ENCODE measurements around the gene TMEM109.

Gene TMEM109

GRCh38 chr11:60919956-60920355, 6.0 kb downstream of the TMEM109 start:
- ATAC-seq = no peak
- TF ChIP-seq RARB (CRISPR knock-in tag; IDR thresholded peaks at IDR 0.05) (no peak), CSDC2 (CRISPR knock-in tag; IDR thresholded peaks at IDR 0.05) (no peak), ISL1 (CRISPR knock-in tag; IDR thresholded peaks at IDR 0.05) (no peak), TOX (CRISPR knock-in tag; IDR thresholded peaks at IDR 0.05; ENCODE audit: borderline replicate concordance) (no peak), ZC3H10 (CRISPR knock-in tag; IDR thresholded peaks at IDR 0.05) (no peak), POU6F1 (CRISPR knock-in tag; IDR thresholded peaks at IDR 0.05; ENCODE audit: borderline replicate concordance, low read depth) (no peak), TCF4 (CRISPR knock-in tag; IDR thresholded peaks at IDR 0.05; ENCODE audit: borderline replicate concordance) (no peak)
- TF ChIP-seq, protein P1, sequence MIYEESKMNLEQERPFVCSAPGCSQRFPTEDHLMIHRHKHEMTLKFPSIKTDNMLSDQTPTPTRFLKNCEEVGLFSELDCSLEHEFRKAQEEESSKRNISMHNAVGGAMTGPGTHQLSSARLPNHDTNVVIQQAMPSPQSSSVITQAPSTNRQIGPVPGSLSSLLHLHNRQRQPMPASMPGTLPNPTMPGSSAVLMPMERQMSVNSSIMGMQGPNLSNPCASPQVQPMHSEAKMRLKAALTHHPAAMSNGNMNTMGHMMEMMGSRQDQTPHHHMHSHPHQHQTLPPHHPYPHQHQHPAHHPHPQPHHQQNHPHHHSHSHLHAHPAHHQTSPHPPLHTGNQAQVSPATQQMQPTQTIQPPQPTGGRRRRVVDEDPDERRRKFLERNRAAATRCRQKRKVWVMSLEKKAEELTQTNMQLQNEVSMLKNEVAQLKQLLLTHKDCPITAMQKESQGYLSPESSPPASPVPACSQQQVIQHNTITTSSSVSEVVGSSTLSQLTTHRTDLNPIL (CRISPR knock-in tag; IDR thresholded peaks at IDR 0.05; ENCODE audit: low read depth) = no peak

GRCh38 chr11:60921259-60921658, 7.3 kb downstream of the TMEM109 start:
- ATAC-seq = no peak
- TF ChIP-seq RARB (CRISPR knock-in tag; IDR thresholded peaks at IDR 0.05) (no peak), BACH2 (CRISPR knock-in tag; IDR thresholded peaks at IDR 0.05; ENCODE audit: borderline replicate concordance) (no peak), ARNTL (CRISPR knock-in tag; IDR thresholded peaks at IDR 0.05; ENCODE audit: borderline replicate concordance, low read depth) (no peak), CSDC2 (CRISPR knock-in tag; IDR thresholded peaks at IDR 0.05) (no peak), PPARA (CRISPR knock-in tag; IDR thresholded peaks at IDR 0.05; ENCODE audit: borderline replicate concordance) (no peak), SNAI2 (CRISPR knock-in tag; IDR thresholded peaks at IDR 0.05) (no peak), TCF4 (CRISPR knock-in tag; IDR thresholded peaks at IDR 0.05; ENCODE audit: borderline replicate concordance) (no peak), GLIS3 (CRISPR knock-in tag; IDR thresholded peaks at IDR 0.05) (no peak), ZNF565 (CRISPR knock-in tag; conservative IDR thresholded peaks at IDR 0.05; ENCODE audit: low read depth) (no peak), TOX (CRISPR knock-in tag; IDR thresholded peaks at IDR 0.05; ENCODE audit: borderline replicate concordance) (no peak), TSHZ2 (CRISPR knock-in tag; IDR thresholded peaks at IDR 0.05) (no peak), ZNF8 (CRISPR knock-in tag; IDR thresholded peaks at IDR 0.05) (no peak), POU6F1 (CRISPR knock-in tag; IDR thresholded peaks at IDR 0.05; ENCODE audit: borderline replicate concordance, low read depth) (no peak), ZC3H10 (CRISPR knock-in tag; IDR thresholded peaks at IDR 0.05) (no peak), ZNF70 (CRISPR knock-in tag; IDR thresholded peaks at IDR 0.05) (no peak), ZFP3 (CRISPR knock-in tag; IDR thresholded peaks at IDR 0.05) (no peak)
- TF ChIP-seq, protein P2, sequence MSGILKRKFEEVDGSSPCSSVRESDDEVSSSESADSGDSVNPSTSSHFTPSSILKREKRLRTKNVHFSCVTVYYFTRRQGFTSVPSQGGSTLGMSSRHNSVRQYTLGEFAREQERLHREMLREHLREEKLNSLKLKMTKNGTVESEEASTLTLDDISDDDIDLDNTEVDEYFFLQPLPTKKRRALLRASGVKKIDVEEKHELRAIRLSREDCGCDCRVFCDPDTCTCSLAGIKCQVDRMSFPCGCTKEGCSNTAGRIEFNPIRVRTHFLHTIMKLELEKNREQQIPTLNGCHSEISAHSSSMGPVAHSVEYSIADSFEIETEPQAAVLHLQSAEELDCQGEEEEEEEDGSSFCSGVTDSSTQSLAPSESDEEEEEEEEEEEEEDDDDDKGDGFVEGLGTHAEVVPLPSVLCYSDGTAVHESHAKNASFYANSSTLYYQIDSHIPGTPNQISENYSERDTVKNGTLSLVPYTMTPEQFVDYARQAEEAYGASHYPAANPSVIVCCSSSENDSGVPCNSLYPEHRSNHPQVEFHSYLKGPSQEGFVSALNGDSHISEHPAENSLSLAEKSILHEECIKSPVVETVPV (CRISPR knock-in tag; IDR thresholded peaks at IDR 0.05) = no peak
- TF ChIP-seq, protein P3, sequence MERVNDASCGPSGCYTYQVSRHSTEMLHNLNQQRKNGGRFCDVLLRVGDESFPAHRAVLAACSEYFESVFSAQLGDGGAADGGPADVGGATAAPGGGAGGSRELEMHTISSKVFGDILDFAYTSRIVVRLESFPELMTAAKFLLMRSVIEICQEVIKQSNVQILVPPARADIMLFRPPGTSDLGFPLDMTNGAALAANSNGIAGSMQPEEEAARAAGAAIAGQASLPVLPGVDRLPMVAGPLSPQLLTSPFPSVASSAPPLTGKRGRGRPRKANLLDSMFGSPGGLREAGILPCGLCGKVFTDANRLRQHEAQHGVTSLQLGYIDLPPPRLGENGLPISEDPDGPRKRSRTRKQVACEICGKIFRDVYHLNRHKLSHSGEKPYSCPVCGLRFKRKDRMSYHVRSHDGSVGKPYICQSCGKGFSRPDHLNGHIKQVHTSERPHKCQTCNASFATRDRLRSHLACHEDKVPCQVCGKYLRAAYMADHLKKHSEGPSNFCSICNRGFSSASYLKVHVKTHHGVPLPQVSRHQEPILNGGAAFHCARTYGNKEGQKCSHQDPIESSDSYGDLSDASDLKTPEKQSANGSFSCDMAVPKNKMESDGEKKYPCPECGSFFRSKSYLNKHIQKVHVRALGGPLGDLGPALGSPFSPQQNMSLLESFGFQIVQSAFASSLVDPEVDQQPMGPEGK (CRISPR knock-in tag; IDR thresholded peaks at IDR 0.05; ENCODE audit: borderline replicate concordance) = no peak

All from SK-N-SH treated with all-trans-retinoic acid at 6 μM for 48 hours (cell line).